ENCODE measurements around the gene AJAP1.

GRCh38 chr1:4689271-4689935 lies 35.0 kb downstream of the AJAP1 start:
- TF ChIP-seq CTCF (IDR thresholded peaks at IDR 0.05; ENCODE audit: poor library complexity, severe bottlenecking) (no peak), EZH2 (IDR thresholded peaks at IDR 0.05; ENCODE audit: borderline replicate concordance, insufficient read depth, low read length, poor library complexity, severe bottlenecking) (no peak), SMC3 (conservative IDR thresholded peaks at IDR 0.05; ENCODE audit: poor library complexity) (no peak), EP300 (conservative IDR thresholded peaks at IDR 0.05; ENCODE audit: poor library complexity, severe bottlenecking) (no peak), RAD21 (conservative IDR thresholded peaks at IDR 0.05) (no peak), REST (IDR thresholded peaks at IDR 0.05; ENCODE audit: borderline replicate concordance) (peak; percentile 26)

Measured in neural cell (in vitro differentiated cells).